Coronary artery (tissue), 2 donors: ENCODE results near the gene CLRN1.

ENCODE experiments used
- DNase-seq: peaks from one replicate; pipeline ENCODE4 v3.0.0-alpha.2; 2017; ENCODE audit warnings: low spot score
- H3K27ac ChIP-seq, 2 donors: fragments of 200-600 bp; sonication (generic); one replicate each; pipeline ENCODE4 v1.5.1; 2016 to 2019
- H3K4me3 ChIP-seq: fragments of 200-600 bp; sonication (generic); 2 replicates; pipeline ENCODE4 v1.5.1; 2016; ENCODE audit warnings: mild to moderate bottlenecking, moderate library complexity
- CTCF ChIP-seq: fragments of 200-600 bp; sonication (generic); IDR thresholded peaks from one replicate; pipeline ENCODE4 v1.5.1; 2019; ENCODE audit warnings: antibody characterized with exemption

CLRN1 gene

GRCh38 chr3:150936693-150937092 lies 35.8 kb downstream of the CLRN1 start:
- H3K4me3 ChIP-seq = no peak overlapping the region
- TF ChIP-seq CTCF = no peak
- no peak for DNase-seq
- no peak overlapping the region for H3K27ac ChIP-seq

- DNase-seq = no peak
- Histone ChIP-seq H3K27ac (no peak overlapping the region), H3K4me3 (no peak overlapping the region)
- no peak for TF ChIP-seq CTCF
Measured at GRCh38 chr3:150933473-150933995, 39.0 kb downstream of the CLRN1 start.

- no peak for DNase-seq
- TF ChIP-seq CTCF = no peak
- Histone ChIP-seq H3K4me3 (no peak overlapping the region), H3K27ac (no peak overlapping the region)
Measured at GRCh38 chr3:150931745-150932144, 40.8 kb downstream of the CLRN1 start.

- no peak overlapping the region for H3K4me3 ChIP-seq
- no peak for TF ChIP-seq CTCF
- H3K27ac ChIP-seq = no peak overlapping the region
- DNase-seq = no peak
Measured at GRCh38 chr3:150930839-150931238, 41.7 kb downstream of the CLRN1 start.

GRCh38 chr3:150928234-150928633 lies 44.3 kb downstream of the CLRN1 start:
- Histone ChIP-seq H3K27ac (no peak overlapping the region), H3K4me3 (no peak overlapping the region)
- DNase-seq = no peak
- no peak for TF ChIP-seq CTCF

GRCh38 chr3:150926328-150926727 lies 46.2 kb downstream of the CLRN1 start:
- no peak overlapping the region for H3K4me3 ChIP-seq
- TF ChIP-seq CTCF = no peak
- DNase-seq = no peak
- H3K27ac ChIP-seq = no peak overlapping the region

GRCh38 chr3:150925751-150926201 lies 46.8 kb downstream of the CLRN1 start:
- DNase-seq = no peak
- no peak overlapping the region for H3K4me3 ChIP-seq
- no peak for TF ChIP-seq CTCF

More at GRCh38 chr3:150925751-150926201, 46.8 kb downstream of the CLRN1 start:
- no peak overlapping the region for H3K27ac ChIP-seq
